HG02870 (cell line): Measurements from ENCODE around the gene SIGLEC1.

Experiments
- ATAC-seq: cut with Tn5 transposase; IDR thresholded peaks from one replicate; pipeline ENCODE4 v1.9.1; 2021; ENCODE audit warnings: mild to moderate bottlenecking, moderate library complexity; ENCODE audit not compliant: unreplicated experiment

Gene SIGLEC1

GRCh38 chr20:3729378-3729777 is 17.0 kb upstream of the SIGLEC1 start:
- ATAC-seq: no peak

GRCh38 chr20:3728876-3729275 is 16.5 kb upstream of the SIGLEC1 start:
- no peak for ATAC-seq

GRCh38 chr20:3728354-3728753 is 16.0 kb upstream of the SIGLEC1 start:
- ATAC-seq: no peak

GRCh38 chr20:3727401-3728021 is 15.1 kb upstream of the SIGLEC1 start:
- no peak for ATAC-seq

- ATAC-seq: no peak
Observed at GRCh38 chr20:3724356-3724755, 12.0 kb upstream of the SIGLEC1 start.

- ATAC-seq: no peak
Observed at GRCh38 chr20:3723284-3723683, 10.9 kb upstream of the SIGLEC1 start.

- ATAC-seq: no peak
Observed at GRCh38 chr20:3721912-3722311, 9.5 kb upstream of the SIGLEC1 start.

GRCh38 chr20:3720626-3721025 is 8.2 kb upstream of the SIGLEC1 start:
- no peak for ATAC-seq

- ATAC-seq: no peak
Observed at GRCh38 chr20:3720068-3720467, 7.7 kb upstream of the SIGLEC1 start.

- no peak for ATAC-seq
Observed at GRCh38 chr20:3719046-3719445, 6.6 kb upstream of the SIGLEC1 start.

GRCh38 chr20:3716195-3716834 is 3.9 kb upstream of the SIGLEC1 start:
- ATAC-seq: no peak

- ATAC-seq: no peak
Observed at GRCh38 chr20:3714092-3714491, 1.7 kb upstream of the SIGLEC1 start.

GRCh38 chr20:3711484-3711941 is 887 bp downstream of the SIGLEC1 start:
- no peak for ATAC-seq

- ATAC-seq: no peak
Observed at GRCh38 chr20:3710703-3711483, 1.5 kb downstream of the SIGLEC1 start.

GRCh38 chr20:3710011-3710466 is 2.4 kb downstream of the SIGLEC1 start:
- no peak for ATAC-seq

GRCh38 chr20:3707508-3707899 is 4.9 kb downstream of the SIGLEC1 start:
- ATAC-seq: no peak

GRCh38 chr20:3706774-3707507 is 5.5 kb downstream of the SIGLEC1 start:
- no peak for ATAC-seq

- ATAC-seq: no peak
Observed at GRCh38 chr20:3705970-3706739, 6.2 kb downstream of the SIGLEC1 start.

GRCh38 chr20:3705491-3705969 is 6.9 kb downstream of the SIGLEC1 start:
- no peak for ATAC-seq

GRCh38 chr20:3704087-3704486 is 8.3 kb downstream of the SIGLEC1 start:
- no peak for ATAC-seq
